ENCODE results near the gene CBFA2T3.

- TF ChIP-seq POLR2A (IDR thresholded peaks at IDR 0.05) (no peak), EP300 (IDR thresholded peaks at IDR 0.05) (no peak)
- TF ChIP-seq, protein P1, sequence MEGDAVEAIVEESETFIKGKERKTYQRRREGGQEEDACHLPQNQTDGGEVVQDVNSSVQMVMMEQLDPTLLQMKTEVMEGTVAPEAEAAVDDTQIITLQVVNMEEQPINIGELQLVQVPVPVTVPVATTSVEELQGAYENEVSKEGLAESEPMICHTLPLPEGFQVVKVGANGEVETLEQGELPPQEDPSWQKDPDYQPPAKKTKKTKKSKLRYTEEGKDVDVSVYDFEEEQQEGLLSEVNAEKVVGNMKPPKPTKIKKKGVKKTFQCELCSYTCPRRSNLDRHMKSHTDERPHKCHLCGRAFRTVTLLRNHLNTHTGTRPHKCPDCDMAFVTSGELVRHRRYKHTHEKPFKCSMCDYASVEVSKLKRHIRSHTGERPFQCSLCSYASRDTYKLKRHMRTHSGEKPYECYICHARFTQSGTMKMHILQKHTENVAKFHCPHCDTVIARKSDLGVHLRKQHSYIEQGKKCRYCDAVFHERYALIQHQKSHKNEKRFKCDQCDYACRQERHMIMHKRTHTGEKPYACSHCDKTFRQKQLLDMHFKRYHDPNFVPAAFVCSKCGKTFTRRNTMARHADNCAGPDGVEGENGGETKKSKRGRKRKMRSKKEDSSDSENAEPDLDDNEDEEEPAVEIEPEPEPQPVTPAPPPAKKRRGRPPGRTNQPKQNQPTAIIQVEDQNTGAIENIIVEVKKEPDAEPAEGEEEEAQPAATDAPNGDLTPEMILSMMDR (IDR thresholded peaks at IDR 0.05) = no peak
These were observed 35.9 kb downstream of the CBFA2T3 start for GRCh38 chr16:88940862-88941817.
